Natural killer cell (primary cell): ENCODE data around the gene GPD1. TPM values are rescaled to one million over a fixed set of nuclear protein-coding genes. Genes with fewer than 3 reads are reported as not detected.

Experiments used
- ATAC-seq, 3 donors: fragments of 150-1000 bp in 2 of 3; fragments of 200-7000 bp in 1 of 3; cut with Tn5 transposase; 1 replicate in 1 of 3; 2 replicates in 2 of 3; pipeline ENCODE4 v1.10.0; 2021; ENCODE audit warnings: mild to moderate bottlenecking in 2 of 3, moderate library complexity in 2 of 3
- DNase-seq, 2 donors: peaks; one replicate each; pipeline versions ENCODE4 v3.0.0 to v3.0.0-alpha.2; 2013 to 2021; ENCODE audit warnings: mixed read lengths in 1 of 2
- H3K27ac ChIP-seq: one replicate; pipeline ENCODE4 v1.5.1; 2013; ENCODE audit warnings: mild to moderate bottlenecking, low read length
- H3K27me3 ChIP-seq: one replicate; pipeline ENCODE4 v1.6.1; 2013; ENCODE audit warnings: low read length; ENCODE audit not compliant: control insufficient read depth, insufficient read depth
- H3K36me3 ChIP-seq: one replicate; pipeline ENCODE4 v1.6.1; 2013; ENCODE audit warnings: low read length; ENCODE audit not compliant: control insufficient read depth, insufficient read depth
- H3K4me1 ChIP-seq: one replicate; pipeline ENCODE4 v1.6.1; 2013; ENCODE audit warnings: low read length; ENCODE audit not compliant: control insufficient read depth, insufficient read depth
- H3K4me3 ChIP-seq: one replicate; pipeline ENCODE4 v1.5.1; 2013; ENCODE audit warnings: low read length
- H3K9me3 ChIP-seq: one replicate; pipeline ENCODE4 v1.6.1; 2013; ENCODE audit warnings: low read length; ENCODE audit not compliant: control insufficient read depth, insufficient read depth
- H3K27ac Mint-ChIP-seq, 2 donors: one replicate each; pipeline ENCODE4 v1.8.0; 2022; ENCODE audit warnings: mild to moderate bottlenecking in 2 of 2, mixed read lengths in 2 of 2, moderate library complexity in 1 of 2
- H3K27me3 Mint-ChIP-seq, 2 donors: one replicate each; pipeline ENCODE4 v1.8.0; 2022; ENCODE audit warnings: low read depth in 2 of 2, mixed read lengths in 2 of 2
- H3K36me3 Mint-ChIP-seq: one replicate; pipeline ENCODE4 v1.8.0; 2022; ENCODE audit warnings: mixed read lengths
- H3K4me1 Mint-ChIP-seq, 2 donors: one replicate each; pipeline ENCODE4 v1.8.0; 2022; ENCODE audit warnings: mixed read lengths in 2 of 2
- H3K4me3 Mint-ChIP-seq: one replicate; pipeline ENCODE4 v1.8.0; 2022; ENCODE audit warnings: mild to moderate bottlenecking, moderate library complexity, mixed read lengths
- H3K9me3 Mint-ChIP-seq, 2 donors: one replicate each; pipeline ENCODE4 v1.8.0; 2022; ENCODE audit warnings: mixed read lengths in 2 of 2
- WGBS: methylation state at CpG from one replicate; pipeline ENCODE4 v1.1.7; 2013; ENCODE audit warnings: missing lambda C conversion rate; ENCODE audit not compliant: insufficient coverage; 5-methylcytosine and 5-hydroxymethylcytosine counted together
- intact Hi-C: fragments of 100-400 bp; cut with micrococcal nuclease; formaldehyde crosslinking; loops from one replicate; pipeline ENCODE4 v1.14.2; 2022
- total RNA-seq, 4 donors: library from RNA; stranded (reverse); fragments of 120-200 nt in 1 of 4; gene quantifications; one replicate each; pipeline versions ENCODE4 v1.2.3 to v1.2.4, GENCODE V29; 2013 to 2022
- TF ChIP-seq, protein P1 (sequence below): fragments of 200-600 bp; IDR thresholded peaks from one replicate; pipeline ENCODE4 v1.8.0; 2022; ENCODE audit warnings: antibody characterized with exemption

GPD1 gene
- total RNA-seq, 3 donors from 2014 or later (not counting 1 experiment from before 2014, with no cell fraction given): 0.65 TPM; not detected in 2

DNA sequence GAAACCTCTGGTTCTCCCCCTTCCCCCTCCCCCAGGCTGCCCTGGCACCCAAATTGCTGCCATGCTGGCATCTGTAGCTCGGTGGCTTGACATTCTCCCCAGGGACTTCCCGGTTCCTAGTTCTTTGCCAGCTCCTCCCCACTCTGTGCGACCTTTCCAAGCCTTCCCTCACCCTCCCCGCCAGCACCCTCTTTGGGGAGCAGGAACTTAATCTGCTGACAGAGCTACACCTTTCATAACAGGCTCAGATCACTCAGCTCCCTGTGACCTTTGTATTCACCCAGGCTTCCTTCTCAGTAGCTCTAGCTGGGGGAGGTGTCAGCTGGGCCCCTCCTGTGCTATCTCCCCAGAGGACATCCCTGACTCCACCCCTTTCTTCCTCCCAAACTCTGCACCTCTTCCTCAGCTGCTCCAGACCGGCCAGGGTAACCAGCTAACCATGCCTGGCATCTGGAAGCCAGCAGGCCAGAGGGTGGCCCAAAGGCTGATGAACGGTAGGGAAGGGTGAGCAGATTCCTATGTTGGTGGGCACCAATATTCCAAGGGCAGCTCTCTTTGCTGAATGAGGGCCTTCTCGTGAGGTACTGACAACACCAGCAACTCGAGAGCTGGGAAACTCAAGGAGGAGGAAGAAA, 6.4 kb downstream of the GPD1 start:
- H3K36me3 Mint-ChIP-seq: no peaks in the 10 kb centered on the region
- Histone ChIP-seq H3K27me3 (no peaks in the 10 kb centered on the region), H3K27ac (peak overlapping the region; percentile 93), H3K36me3 (no peaks in the 10 kb centered on the region), H3K4me1 (peaks cover 33% of the 10 kb centered on the region), H3K4me3 (no peak overlapping the region), H3K9me3 (no peaks in the 10 kb centered on the region)
- peaks cover 20 to 21% of the 10 kb centered on the region in 2 donors for H3K4me1 Mint-ChIP-seq
- H3K27ac Mint-ChIP-seq: no peak overlapping the region
- peaks cover 0 to 3% of the 10 kb centered on the region in 2 donors for H3K27me3 Mint-ChIP-seq
- TF ChIP-seq, protein P1, sequence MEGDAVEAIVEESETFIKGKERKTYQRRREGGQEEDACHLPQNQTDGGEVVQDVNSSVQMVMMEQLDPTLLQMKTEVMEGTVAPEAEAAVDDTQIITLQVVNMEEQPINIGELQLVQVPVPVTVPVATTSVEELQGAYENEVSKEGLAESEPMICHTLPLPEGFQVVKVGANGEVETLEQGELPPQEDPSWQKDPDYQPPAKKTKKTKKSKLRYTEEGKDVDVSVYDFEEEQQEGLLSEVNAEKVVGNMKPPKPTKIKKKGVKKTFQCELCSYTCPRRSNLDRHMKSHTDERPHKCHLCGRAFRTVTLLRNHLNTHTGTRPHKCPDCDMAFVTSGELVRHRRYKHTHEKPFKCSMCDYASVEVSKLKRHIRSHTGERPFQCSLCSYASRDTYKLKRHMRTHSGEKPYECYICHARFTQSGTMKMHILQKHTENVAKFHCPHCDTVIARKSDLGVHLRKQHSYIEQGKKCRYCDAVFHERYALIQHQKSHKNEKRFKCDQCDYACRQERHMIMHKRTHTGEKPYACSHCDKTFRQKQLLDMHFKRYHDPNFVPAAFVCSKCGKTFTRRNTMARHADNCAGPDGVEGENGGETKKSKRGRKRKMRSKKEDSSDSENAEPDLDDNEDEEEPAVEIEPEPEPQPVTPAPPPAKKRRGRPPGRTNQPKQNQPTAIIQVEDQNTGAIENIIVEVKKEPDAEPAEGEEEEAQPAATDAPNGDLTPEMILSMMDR: no peak
- intact Hi-C loops: loop anchor here (5.0 kb wide), 1 partner anchor 368 kb away; the partner anchor contains the start of gene TMBIM6
- DNase-seq (no peak), ATAC-seq (no peak)
- H3K4me3 Mint-ChIP-seq: peak overlapping the region; percentile 41
- H3K9me3 Mint-ChIP-seq: no peaks in the 10 kb centered on the region
- WGBS: 72% methylated on average over 6 of the region's 8 CpGs

DNA sequence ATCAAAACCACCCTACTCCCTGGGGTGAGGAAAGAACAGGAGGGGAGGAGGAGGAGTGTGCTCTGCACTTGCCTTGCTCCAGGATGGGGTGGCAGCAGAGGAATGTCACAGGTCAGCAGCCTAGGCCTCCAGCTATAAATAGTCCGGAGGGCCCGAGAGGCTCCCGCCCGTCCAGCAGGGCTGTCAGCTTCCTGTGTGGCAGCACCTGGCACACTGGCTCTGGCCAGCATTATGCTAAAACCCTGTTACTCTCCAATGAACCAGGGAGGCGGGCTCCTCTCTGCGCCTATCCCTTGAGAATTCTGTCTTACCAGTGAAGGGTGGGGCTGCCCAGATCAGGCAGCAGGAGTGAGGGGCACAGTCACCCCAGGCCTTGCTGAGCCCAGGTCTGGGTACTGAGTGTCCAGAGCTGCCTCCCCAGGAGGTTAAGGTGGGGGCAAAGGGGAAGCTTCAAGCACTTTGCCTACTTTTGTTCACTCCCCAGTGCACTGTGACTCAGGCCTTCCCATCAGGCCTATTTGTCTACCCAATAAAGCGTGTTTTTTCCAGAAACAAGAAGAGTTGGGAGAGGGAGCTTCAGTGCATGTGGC, 7.0 kb downstream of the GPD1 start:
- H3K4me1 ChIP-seq: peaks cover 33% of the 10 kb centered on the region
- ATAC-seq: no peak

DNA sequence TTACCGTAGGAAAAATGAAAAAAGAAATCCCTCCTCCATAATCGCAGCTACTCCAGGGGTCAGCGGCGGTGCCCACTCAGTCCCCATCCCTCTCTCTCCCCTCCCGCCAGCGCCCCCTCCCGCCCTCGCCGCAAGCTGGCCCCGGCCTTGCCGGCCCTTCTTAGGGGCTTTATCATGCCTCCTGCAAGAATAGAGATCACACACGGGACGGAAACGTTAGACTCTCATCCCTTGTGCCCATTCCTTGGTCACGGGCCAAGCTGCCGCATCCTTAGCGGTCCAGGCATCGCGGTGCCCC, 7.5 kb downstream of the GPD1 start:
- no peaks in the 10 kb centered on the region for H3K9me3 Mint-ChIP-seq
- Histone ChIP-seq H3K27ac (peak overlapping the region; percentile 93), H3K27me3 (no peaks in the 10 kb centered on the region), H3K9me3 (no peaks in the 10 kb centered on the region), H3K4me3 (peak overlapping the region; percentile 26), H3K4me1 (peaks cover 33% of the 10 kb centered on the region), H3K36me3 (peaks cover 5% of the 10 kb centered on the region)
- DNase-seq (no peak), ATAC-seq (no peak)
- no peaks in the 10 kb centered on the region for H3K36me3 Mint-ChIP-seq
- no peaks in the 10 kb centered on the region for H3K27me3 Mint-ChIP-seq
- peaks cover 28 to 32% of the 10 kb centered on the region in 2 donors for H3K4me1 Mint-ChIP-seq
- TF ChIP-seq, protein P1: no peak
- 16% methylated on average over 19 of the region's 19 CpGs for WGBS
- H3K27ac Mint-ChIP-seq: peak overlapping the region; percentile 89 to 96
- intact Hi-C loops: loop anchor here (1.0 to 5.0 kb wide), 3 partner anchors 26 to 369 kb away; partner anchors contain the start of genes RACGAP1, SMARCD1 and TMBIM6
- H3K4me3 Mint-ChIP-seq: peak overlapping the region; percentile 99

More for the DNA sequence above, 7.0 kb downstream of the GPD1 start:
- intact Hi-C loops: loop anchor here (1.0 to 5.0 kb wide), 3 partner anchors 26 to 369 kb away; partner anchors contain the start of genes RACGAP1, SMARCD1 and TMBIM6
- peaks cover 25 to 27% of the 10 kb centered on the region in 2 donors for H3K4me1 Mint-ChIP-seq
- H3K36me3 ChIP-seq: peaks cover 4% of the 10 kb centered on the region
- peak overlapping the region; percentile 89 to 96 for H3K27ac Mint-ChIP-seq
- H3K4me3 Mint-ChIP-seq: peak overlapping the region; percentile 99
- no peak overlapping the region for H3K4me3 ChIP-seq
- TF ChIP-seq, protein P1: no peak
- H3K9me3 Mint-ChIP-seq: no peaks in the 10 kb centered on the region
- no peaks in the 10 kb centered on the region for H3K36me3 Mint-ChIP-seq
- DNase-seq: no peak
- peak overlapping the region; percentile 93 for H3K27ac ChIP-seq
- no peaks in the 10 kb centered on the region for H3K9me3 ChIP-seq
- 25% methylated on average over 7 of the region's 7 CpGs for WGBS
- no peaks in the 10 kb centered on the region for H3K27me3 ChIP-seq
- H3K27me3 Mint-ChIP-seq: no peaks in the 10 kb centered on the region
